Measurements from ENCODE around the gene NOX5. TPM values are rescaled to one million over a fixed set of nuclear protein-coding genes. Genes with fewer than 3 reads are reported as not detected.

NOX5 gene
- total RNA-seq, 2 donors from 2014 or later: 0.05 to 0.17 TPM

DNA sequence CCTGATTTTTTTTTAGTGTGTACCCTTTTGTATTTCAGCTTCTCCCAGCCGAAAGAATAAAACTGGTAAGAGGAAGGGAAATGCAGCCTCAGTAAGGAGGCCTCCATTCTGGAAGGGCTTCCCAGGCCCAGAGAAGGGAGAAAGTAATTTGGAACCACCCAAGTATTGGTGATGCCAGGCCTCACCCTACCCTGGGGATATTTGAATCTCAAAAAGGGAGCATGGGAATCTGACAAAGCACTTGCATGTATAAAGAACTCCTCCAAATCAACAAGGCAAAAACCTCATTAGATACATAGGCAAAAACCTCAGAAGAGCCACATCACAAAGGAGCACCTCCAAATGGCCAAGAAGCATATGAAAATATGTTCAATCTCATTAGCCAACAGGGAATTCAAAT is 77.2 kb downstream of the NOX5 start:
- Histone ChIP-seq H3K27ac (no peak overlapping the region), H3K27me3 (no peaks in the 10 kb centered on the region), H3K9me3 (no peaks in the 10 kb centered on the region), H3K9ac (ENCODE audit: low read depth in 2 of 2, low read length in 2 of 2) (no peak overlapping the region), H3K4me1 (no peaks in the 10 kb centered on the region), H3K4me3 (no peak overlapping the region), H3K36me3 (no peaks in the 10 kb centered on the region)
- intact Hi-C loops (cut with DNase I): no loop called here
- DNase-seq: no peak
- TF ChIP-seq, protein P1, sequence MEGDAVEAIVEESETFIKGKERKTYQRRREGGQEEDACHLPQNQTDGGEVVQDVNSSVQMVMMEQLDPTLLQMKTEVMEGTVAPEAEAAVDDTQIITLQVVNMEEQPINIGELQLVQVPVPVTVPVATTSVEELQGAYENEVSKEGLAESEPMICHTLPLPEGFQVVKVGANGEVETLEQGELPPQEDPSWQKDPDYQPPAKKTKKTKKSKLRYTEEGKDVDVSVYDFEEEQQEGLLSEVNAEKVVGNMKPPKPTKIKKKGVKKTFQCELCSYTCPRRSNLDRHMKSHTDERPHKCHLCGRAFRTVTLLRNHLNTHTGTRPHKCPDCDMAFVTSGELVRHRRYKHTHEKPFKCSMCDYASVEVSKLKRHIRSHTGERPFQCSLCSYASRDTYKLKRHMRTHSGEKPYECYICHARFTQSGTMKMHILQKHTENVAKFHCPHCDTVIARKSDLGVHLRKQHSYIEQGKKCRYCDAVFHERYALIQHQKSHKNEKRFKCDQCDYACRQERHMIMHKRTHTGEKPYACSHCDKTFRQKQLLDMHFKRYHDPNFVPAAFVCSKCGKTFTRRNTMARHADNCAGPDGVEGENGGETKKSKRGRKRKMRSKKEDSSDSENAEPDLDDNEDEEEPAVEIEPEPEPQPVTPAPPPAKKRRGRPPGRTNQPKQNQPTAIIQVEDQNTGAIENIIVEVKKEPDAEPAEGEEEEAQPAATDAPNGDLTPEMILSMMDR (IDR thresholded peaks at IDR 0.05): no peak

DNA sequence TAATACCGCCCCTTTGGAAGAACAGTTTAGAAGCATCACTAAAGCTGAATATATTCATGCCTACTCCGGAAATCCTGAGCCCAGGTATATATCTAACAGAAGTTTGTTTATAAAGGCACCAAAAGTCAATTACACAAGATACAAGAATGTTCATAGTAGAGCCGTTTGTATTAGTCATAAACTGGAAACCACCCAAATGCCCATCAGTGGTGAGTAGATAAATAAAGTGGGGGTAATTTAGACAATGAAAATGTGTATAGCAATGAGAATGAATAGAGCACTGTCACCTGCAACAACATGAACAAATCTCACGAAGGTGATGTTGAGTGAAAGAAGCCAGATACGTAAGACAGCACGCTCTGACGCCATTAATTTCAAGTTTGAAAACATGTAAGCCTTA is 77.7 kb downstream of the NOX5 start:
- H3K36me3 ChIP-seq: no peaks in the 10 kb centered on the region
- no peaks in the 10 kb centered on the region for H3K4me1 ChIP-seq
- H3K9me3 ChIP-seq: no peaks in the 10 kb centered on the region
- H3K27me3 ChIP-seq: no peaks in the 10 kb centered on the region
- intact Hi-C loops (cut with DNase I): no loop called here
- DNase-seq: no peak
- H3K4me3 ChIP-seq: no peak overlapping the region
- TF ChIP-seq, protein P1 (IDR thresholded peaks at IDR 0.05): no peak
- H3K27ac ChIP-seq: no peak overlapping the region
- no peak overlapping the region for H3K9ac ChIP-seq (ENCODE audit: low read depth in 2 of 2, low read length in 2 of 2)

DNA sequence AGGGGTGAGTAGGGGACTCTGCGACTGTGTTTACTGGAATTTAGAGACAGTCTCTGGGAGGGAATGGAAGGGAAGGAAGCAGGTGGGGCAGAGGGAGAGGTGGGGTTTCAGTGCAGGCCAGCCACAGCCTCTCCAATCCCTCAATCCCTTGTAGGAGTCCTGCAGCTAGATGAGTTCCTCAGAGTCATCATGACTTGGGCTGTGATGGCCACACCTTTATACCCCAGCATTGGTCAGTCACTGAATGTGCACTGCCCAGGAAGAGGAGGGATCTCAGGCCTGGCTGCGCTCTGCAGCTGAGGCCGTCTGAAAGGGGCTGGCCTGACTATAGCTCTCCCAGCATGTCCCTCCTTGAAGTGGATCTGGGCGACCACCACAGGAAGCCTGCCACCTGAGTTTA is 78.6 kb downstream of the NOX5 start:
- Histone ChIP-seq H3K27ac (no peak overlapping the region), H3K4me1 (no peaks in the 10 kb centered on the region), H3K4me3 (no peak overlapping the region), H3K9ac (ENCODE audit: low read depth in 2 of 2, low read length in 2 of 2) (no peak overlapping the region), H3K36me3 (no peaks in the 10 kb centered on the region), H3K27me3 (no peaks in the 10 kb centered on the region), H3K9me3 (no peaks in the 10 kb centered on the region)
- intact Hi-C loops (cut with DNase I): no loop called here
- TF ChIP-seq, protein P1 (IDR thresholded peaks at IDR 0.05): no peak
- DNase-seq: no peak

DNA sequence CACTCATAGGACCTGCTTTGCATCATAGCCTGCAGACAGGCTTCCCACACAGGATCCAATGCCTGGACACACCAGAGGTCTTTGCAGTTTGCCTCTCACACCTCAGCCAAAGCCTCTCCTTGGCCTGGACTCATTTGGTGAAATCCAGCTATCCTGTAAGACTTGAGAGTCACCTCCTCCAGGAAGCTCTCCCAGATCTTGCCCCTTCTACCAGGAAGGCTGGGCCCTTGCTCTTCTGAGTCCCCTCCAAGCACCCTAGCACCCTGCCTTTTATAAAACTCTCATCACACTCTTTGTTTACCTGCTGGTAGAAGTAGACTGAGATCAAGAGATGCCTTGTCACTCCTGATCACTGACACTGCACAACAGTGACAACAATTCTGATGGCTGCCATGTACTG is 79.1 kb downstream of the NOX5 start:
- H3K9ac ChIP-seq (ENCODE audit: low read depth in 2 of 2, low read length in 2 of 2): no peak overlapping the region
- H3K9me3 ChIP-seq: no peaks in the 10 kb centered on the region
- H3K4me1 ChIP-seq: no peaks in the 10 kb centered on the region
- TF ChIP-seq, protein P1 (IDR thresholded peaks at IDR 0.05): no peak
- no peaks in the 10 kb centered on the region for H3K36me3 ChIP-seq
- H3K27me3 ChIP-seq: no peaks in the 10 kb centered on the region
- intact Hi-C loops (cut with DNase I): no loop called here
- H3K27ac ChIP-seq: no peak overlapping the region
- DNase-seq: no peak
- H3K4me3 ChIP-seq: no peak overlapping the region

DNA sequence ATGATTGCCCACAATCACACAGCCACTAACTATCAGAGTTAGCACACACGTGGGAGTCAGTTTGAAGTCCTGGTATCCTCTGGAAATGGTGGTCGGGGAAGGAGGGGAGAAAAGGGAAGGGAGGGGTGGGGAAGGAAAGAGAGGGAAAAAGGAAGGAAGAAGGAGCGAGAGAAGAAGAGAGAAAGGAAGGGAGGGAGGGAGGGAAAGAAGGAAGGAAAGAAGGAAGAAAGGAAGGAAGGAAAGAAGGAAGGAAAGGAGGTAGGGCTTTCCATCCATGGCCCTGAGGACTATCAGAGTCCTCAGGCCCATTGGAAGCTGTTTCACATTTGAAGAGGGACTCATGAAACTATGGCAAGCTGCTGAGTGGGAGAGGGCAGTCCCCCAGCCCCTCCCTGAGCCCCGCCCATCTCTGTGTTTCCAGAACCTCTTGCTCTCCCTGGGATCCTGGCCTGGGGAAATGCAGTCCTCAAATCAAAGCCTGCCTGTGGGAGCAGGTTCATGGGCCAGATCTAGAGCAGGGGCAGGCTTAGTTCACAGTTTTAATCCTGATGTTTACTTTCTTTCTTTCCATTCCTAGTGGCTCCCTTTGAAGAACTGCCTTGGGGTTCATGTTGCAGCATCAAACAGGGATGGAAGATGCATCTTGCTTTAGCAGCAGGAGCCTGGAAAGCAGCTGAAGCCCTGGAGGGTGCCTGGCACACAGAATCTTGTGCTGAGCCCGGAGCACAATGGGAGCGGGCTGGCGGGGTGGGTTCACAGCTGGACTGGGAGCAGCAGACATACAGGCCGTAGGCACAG is 79.8 kb downstream of the NOX5 start:
- DNase-seq: no peak
- Histone ChIP-seq H3K36me3 (no peaks in the 10 kb centered on the region), H3K4me1 (no peaks in the 10 kb centered on the region), H3K9ac (ENCODE audit: low read depth in 2 of 2, low read length in 2 of 2) (no peak overlapping the region), H3K27ac (no peak overlapping the region), H3K9me3 (no peaks in the 10 kb centered on the region), H3K4me3 (no peak overlapping the region), H3K27me3 (no peaks in the 10 kb centered on the region)
- TF ChIP-seq, protein P1 (IDR thresholded peaks at IDR 0.05): no peak
- intact Hi-C loops (cut with DNase I): no loop called here

All from colonic mucosa (tissue), 4 donors.